NT2/D1 (cell line): ENCODE results near the gene MARCHF2.

Source experiments
- SUZ12 ChIP-seq: IDR thresholded peaks from 2 replicates; pipeline ENCODE4 v1.6.1; 2011; ENCODE audit not compliant: insufficient read length, insufficient read depth; ENCODE audit errors: extremely low read depth
- YY1 ChIP-seq: IDR thresholded peaks from 2 replicates; pipeline ENCODE4 v1.6.1; 2011; ENCODE audit not compliant: insufficient read length, insufficient read depth

DNA sequence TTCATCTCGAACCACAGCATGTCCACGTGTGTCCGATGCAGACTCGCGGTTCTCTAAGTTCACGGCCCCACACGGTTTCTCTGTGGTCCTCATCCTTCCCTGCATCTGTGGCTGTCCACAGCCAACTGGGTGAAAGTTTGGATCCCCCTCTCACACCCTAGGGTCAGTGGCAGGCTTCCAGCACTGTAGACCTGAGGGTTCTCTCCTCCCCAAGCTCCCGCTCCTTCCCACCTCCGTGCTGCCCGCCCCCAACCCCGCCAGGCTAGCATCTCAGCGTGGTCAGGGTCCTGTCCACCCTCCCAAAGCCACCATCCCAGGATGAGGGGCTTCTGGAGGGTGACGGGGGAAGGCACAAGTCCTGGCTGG, 46.2 kb upstream of the MARCHF2 start:
- no peak for TF ChIP-seq SUZ12
- no peak for TF ChIP-seq YY1
